Measurements from ENCODE around the gene FARS2. TPM values are rescaled to one million over a fixed set of nuclear protein-coding genes. Genes with fewer than 3 reads are reported as not detected.

FARS2 gene
- polyA plus RNA-seq, 3 donors = 12.2 to 21.6 (median 17.7) TPM

GRCh38 chr6:5767471-5767870 is 506.2 kb downstream of the FARS2 start:
- 100% methylated on average over 2 of the region's 2 CpGs for WGBS (ENCODE audit: insufficient coverage)
- H3K4me2 ChIP-seq (replicated peaks; ENCODE audit: extremely low read depth, low read length, poor library complexity, severe bottlenecking) = no peak overlapping the region
- H3K4me1 ChIP-seq (ENCODE audit: control insufficient read depth in 1 of 2, insufficient read depth in 2 of 2, low read length in 2 of 2) = no peaks in the 10 kb centered on the region
- intact Hi-C loops (cut with micrococcal nuclease) = no loop called here
- no peak for TF ChIP-seq CTCF (IDR thresholded peaks at IDR 0.05)
- Mint-ChIP-seq H3K9me3 (peaks cover 0 to 7% (median 4%) of the 10 kb centered on the region in 7 donors), H3K4me1 (peaks cover 3% of the 10 kb centered on the region), H3K27me3 (ENCODE audit: low read depth in 3 of 3) (peaks cover 0 to 4% (median 1%) of the 10 kb centered on the region in 3 donors), H3K36me3 (peaks cover 3 to 6% of the 10 kb centered on the region in 2 donors), H3K4me3 (no peak overlapping the region), H3K27ac (no peak overlapping the region)
- no peaks in the 10 kb centered on the region for H4K20me1 ChIP-seq (ENCODE audit: insufficient read depth, low read length)
- no peak overlapping the region for H3K9ac ChIP-seq (ENCODE audit: insufficient read depth, low read length, poor library complexity, severe bottlenecking)
- no peaks in the 10 kb centered on the region for H3K79me2 ChIP-seq (ENCODE audit: insufficient read depth, low read length)
- no peaks in the 10 kb centered on the region for H3K27me3 ChIP-seq (ENCODE audit: control insufficient read depth in 2 of 2, insufficient read depth in 2 of 2, low read length in 2 of 2)
- H3K27ac ChIP-seq (ENCODE audit: low read depth in 1 of 2, low read length in 2 of 2) = no peak overlapping the region
- no peak overlapping the region for H2AFZ ChIP-seq (ENCODE audit: insufficient read depth, low read depth, low read length, poor library complexity, severe bottlenecking)
- peaks cover 0 to 3% of the 10 kb centered on the region in 2 donors for H3K9me3 ChIP-seq (replicated peaks in 1 of 2; ENCODE audit: control insufficient read depth in 1 of 2, insufficient read depth in 1 of 2, low read length in 2 of 2)
- no peak for DNase-seq
- no peak overlapping the region for H3K4me3 ChIP-seq (replicated peaks in 1 of 3; ENCODE audit: low read depth in 2 of 3, low read length in 3 of 3)
- H3K36me3 ChIP-seq (replicated peaks in 1 of 2; ENCODE audit: control insufficient read depth in 1 of 2, insufficient read depth in 2 of 2, low read length in 2 of 2) = peaks cover 0 to under 1% of the 10 kb centered on the region in 2 donors

- Histone ChIP-seq H2AFZ (ENCODE audit: insufficient read depth, low read depth, low read length, poor library complexity, severe bottlenecking) (no peak overlapping the region), H3K79me2 (ENCODE audit: insufficient read depth, low read length) (no peaks in the 10 kb centered on the region), H3K9me3 (replicated peaks in 1 of 2; ENCODE audit: control insufficient read depth in 1 of 2, insufficient read depth in 1 of 2, low read length in 2 of 2) (peaks cover 0 to 3% of the 10 kb centered on the region in 2 donors), H3K27ac (ENCODE audit: low read depth in 1 of 2, low read length in 2 of 2) (no peak overlapping the region), H3K4me2 (replicated peaks; ENCODE audit: extremely low read depth, low read length, poor library complexity, severe bottlenecking) (no peak overlapping the region), H3K9ac (ENCODE audit: insufficient read depth, low read length, poor library complexity, severe bottlenecking) (no peak overlapping the region), H3K4me1 (ENCODE audit: control insufficient read depth in 1 of 2, insufficient read depth in 2 of 2, low read length in 2 of 2) (no peaks in the 10 kb centered on the region), H3K36me3 (replicated peaks in 1 of 2; ENCODE audit: control insufficient read depth in 1 of 2, insufficient read depth in 2 of 2, low read length in 2 of 2) (peaks cover 0 to 5% of the 10 kb centered on the region in 2 donors), H3K27me3 (ENCODE audit: control insufficient read depth in 2 of 2, insufficient read depth in 2 of 2, low read length in 2 of 2) (no peaks in the 10 kb centered on the region), H3K4me3 (replicated peaks in 1 of 3; ENCODE audit: low read depth in 2 of 3, low read length in 3 of 3) (no peak overlapping the region), H4K20me1 (ENCODE audit: insufficient read depth, low read length) (no peaks in the 10 kb centered on the region)
- H3K36me3 Mint-ChIP-seq = peaks cover 3 to 11% of the 10 kb centered on the region in 2 donors
- H3K27me3 Mint-ChIP-seq (ENCODE audit: low read depth in 3 of 3) = peaks cover 0 to 2% (median 1%) of the 10 kb centered on the region in 3 donors
- H3K9me3 Mint-ChIP-seq = peaks cover 0 to 7% (median 5%) of the 10 kb centered on the region in 7 donors
- 100% methylated on average over 1 of the region's 7 CpGs for WGBS (ENCODE audit: insufficient coverage)
- no peak overlapping the region for H3K4me3 Mint-ChIP-seq
- peaks cover 3% of the 10 kb centered on the region for H3K4me1 Mint-ChIP-seq
- H3K27ac Mint-ChIP-seq = no peak overlapping the region
- intact Hi-C loops (cut with micrococcal nuclease) = no loop called here
- no peak for DNase-seq
- TF ChIP-seq CTCF (IDR thresholded peaks at IDR 0.05) = no peak
These were observed 509.9 kb downstream of the FARS2 start for GRCh38 chr6:5771211-5771610.

Measured in CD14-positive monocyte (primary cell).